ENCODE measurements around the gene PRR13.

DNA sequence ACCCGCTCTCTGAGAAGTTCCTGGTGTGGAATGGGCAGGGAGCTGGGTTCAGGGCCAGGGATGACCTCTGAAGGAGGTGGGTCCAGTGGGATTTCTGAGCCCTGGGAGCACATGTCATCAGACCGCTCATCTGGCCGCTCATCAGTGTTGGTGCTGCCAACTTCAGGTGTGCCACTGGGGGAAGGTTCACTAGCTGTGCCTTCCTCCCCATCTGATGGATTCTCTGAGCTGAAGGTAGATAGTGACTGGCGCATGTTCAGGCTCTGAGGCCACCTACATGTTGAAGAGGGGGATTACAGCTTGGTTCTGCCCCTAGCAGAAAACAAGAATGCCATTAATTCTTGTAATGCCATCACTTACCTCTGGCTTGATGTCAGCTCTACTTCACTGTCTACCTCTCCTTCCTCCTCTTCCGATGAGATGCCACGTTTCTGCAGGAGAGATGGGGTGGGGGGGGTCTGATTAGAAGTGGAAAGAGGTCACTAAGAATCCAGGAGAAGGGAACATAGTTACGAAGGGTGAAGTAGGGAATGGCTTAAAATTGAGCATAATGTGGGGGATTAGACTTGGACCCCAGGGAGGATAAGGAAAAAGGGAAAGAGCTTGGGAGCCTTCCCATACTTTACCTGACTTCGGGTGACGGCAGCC is 40.5 kb downstream of the PRR13 start:
- TF ChIP-seq, protein P1, sequence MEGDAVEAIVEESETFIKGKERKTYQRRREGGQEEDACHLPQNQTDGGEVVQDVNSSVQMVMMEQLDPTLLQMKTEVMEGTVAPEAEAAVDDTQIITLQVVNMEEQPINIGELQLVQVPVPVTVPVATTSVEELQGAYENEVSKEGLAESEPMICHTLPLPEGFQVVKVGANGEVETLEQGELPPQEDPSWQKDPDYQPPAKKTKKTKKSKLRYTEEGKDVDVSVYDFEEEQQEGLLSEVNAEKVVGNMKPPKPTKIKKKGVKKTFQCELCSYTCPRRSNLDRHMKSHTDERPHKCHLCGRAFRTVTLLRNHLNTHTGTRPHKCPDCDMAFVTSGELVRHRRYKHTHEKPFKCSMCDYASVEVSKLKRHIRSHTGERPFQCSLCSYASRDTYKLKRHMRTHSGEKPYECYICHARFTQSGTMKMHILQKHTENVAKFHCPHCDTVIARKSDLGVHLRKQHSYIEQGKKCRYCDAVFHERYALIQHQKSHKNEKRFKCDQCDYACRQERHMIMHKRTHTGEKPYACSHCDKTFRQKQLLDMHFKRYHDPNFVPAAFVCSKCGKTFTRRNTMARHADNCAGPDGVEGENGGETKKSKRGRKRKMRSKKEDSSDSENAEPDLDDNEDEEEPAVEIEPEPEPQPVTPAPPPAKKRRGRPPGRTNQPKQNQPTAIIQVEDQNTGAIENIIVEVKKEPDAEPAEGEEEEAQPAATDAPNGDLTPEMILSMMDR (conservative IDR thresholded peaks at IDR 0.05; ENCODE audit: low read length): peak; percentile 68
- TF ChIP-seq EZH2phosphoT487 (IDR thresholded peaks at IDR 0.05; ENCODE audit: borderline replicate concordance, low read depth, low read length): no peak
